GM18511 (cell line): ENCODE results near the gene LTBP2.
"Not testable (repeated sequence)": the region's sequence is repeated elsewhere in the genome, so short reads cannot be mapped to it uniquely, and the experiment has no call there.

Source experiments
- ATAC-seq: cut with Tn5 transposase; IDR thresholded peaks from one replicate; pipeline ENCODE4 v1.9.1; 2021; ENCODE audit warnings: mild to moderate bottlenecking, moderate library complexity; ENCODE audit not compliant: unreplicated experiment

Gene LTBP2

GRCh38 chr14:74463697-74464096 is 148.3 kb downstream of the LTBP2 start:
- no peak for ATAC-seq

- ATAC-seq = no peak
These were observed 149.0 kb downstream of the LTBP2 start for GRCh38 chr14:74462993-74463392.

GRCh38 chr14:74459976-74460375 is 152.1 kb downstream of the LTBP2 start:
- no peak for ATAC-seq

GRCh38 chr14:74459289-74459946 is 152.6 kb downstream of the LTBP2 start:
- ATAC-seq = no peak

GRCh38 chr14:74457565-74457895 is 154.5 kb downstream of the LTBP2 start:
- ATAC-seq = no peak

GRCh38 chr14:74456684-74457564 is 155.1 kb downstream of the LTBP2 start:
- no peak for ATAC-seq

- ATAC-seq = not testable (repeated sequence)
These were observed 157.6 kb downstream of the LTBP2 start for GRCh38 chr14:74454397-74454796.
